Fibroblast of peridontal ligament (primary cell): ENCODE results near the gene C16orf78.
"Not testable (repeated sequence)": the region's sequence is repeated elsewhere in the genome, so short reads cannot be mapped to it uniquely, and the experiment has no call there.

Experiments used
- DNase-seq: peaks from one replicate; pipeline ENCODE4 v3.0.0-alpha.2; 2010; ENCODE audit errors: extremely low read depth

The C16orf78 gene

GRCh38 chr16:49349446-49350168 lies 24.0 kb upstream of the C16orf78 start:
- no peak for DNase-seq

DNA sequence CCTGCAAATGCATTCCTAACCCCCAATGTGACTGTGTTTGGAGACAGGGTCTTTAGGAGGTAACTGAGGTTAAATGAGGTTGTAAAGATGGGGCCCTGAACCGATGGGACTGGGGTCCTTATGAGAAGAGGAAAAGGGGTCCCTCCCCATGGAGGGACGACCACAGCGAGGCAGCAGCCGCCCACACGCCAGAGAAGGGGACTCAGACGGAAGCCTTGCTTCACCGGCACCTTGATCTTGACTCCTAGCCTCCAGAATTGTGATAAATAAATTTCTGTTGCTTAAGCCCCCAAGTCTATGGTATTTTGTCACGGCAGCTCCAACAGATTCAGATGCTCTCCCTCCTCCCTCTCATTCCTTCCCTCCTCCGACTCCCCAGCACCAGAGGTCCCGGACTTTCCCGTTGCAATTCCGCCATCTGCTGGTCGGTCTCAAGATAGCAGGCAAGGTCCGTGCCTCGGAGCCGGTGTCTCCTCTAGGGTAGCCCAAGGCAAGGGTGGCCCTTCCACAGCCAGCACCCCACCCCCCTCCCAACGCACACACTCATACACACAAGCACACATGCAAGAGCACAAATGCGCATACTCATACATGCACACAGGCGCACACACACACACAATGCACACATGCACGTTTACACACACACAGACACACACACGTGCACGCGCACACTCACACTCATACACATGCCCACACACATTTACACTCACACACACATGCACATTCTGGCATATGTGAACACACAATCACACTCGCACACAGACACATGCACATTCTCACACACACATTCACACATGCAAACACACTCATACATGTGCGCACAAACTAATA lies 23.1 kb upstream of the C16orf78 start:
- DNase-seq: peak; percentile 37

GRCh38 chr16:49351096-49351487 lies 22.5 kb upstream of the C16orf78 start:
- DNase-seq: no peak

- no peak for DNase-seq
Observed at GRCh38 chr16:49352892-49353291, 20.7 kb upstream of the C16orf78 start.

DNA sequence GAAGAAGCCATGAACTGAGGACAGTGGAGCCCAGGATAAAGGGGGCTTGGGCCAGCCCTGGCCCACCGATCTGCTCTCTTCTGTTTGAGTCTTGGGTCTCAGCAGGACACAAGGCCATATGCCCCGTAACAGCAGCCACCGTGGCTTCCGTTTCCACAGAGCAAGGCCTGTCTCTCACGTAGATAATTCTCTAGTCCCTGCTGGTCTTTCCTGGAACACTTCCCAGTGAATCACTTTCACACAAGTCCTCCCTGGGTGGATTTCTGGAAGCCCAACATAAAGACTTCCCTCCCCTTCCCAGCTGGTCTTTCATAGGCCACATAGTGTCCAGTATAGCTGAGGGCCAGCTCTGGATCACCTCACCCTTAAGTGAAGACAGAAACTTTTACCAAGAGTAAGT lies 19.9 kb upstream of the C16orf78 start:
- no peak for DNase-seq

DNA sequence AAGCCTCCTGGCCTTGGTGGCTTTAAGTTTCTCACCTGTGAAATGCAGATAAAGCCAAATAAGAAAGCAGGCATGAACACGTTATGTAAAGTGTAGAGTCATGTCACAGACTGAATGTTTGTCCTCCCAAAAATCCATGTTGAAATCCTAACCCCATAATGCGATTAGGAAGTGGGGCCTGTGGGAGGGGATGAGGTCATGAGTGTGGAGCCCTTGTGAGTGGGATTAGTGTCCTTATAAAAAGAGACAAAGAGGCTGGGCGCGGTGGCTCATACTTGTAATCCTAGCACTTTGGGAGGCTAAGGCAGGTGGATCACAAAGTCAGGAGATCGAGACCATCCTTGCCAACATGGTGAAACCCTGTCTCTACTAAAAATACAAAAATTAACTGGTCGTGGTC lies 19.5 kb upstream of the C16orf78 start:
- no peak for DNase-seq

DNA sequence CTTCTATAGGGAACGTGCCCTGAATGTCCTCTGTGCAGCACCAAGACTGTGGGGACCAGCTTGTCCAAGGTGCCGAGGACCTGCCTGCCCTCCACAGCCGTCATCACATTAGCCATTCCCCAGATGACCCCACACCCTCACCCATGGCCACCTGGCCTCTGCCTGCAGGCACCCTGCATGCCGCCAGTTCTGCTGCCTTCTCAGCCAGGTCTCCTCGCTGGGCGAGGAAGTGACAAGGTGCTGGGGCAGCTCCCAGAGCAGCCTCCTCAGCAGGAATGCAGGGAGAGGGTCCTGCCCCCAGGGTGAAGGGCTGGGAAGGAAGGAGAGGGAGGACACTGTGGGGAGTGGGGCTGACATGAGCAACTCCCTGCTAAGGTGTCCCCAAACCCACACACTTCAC lies 18.6 kb upstream of the C16orf78 start:
- DNase-seq: no peak

GRCh38 chr16:49355933-49356665 lies 17.5 kb upstream of the C16orf78 start:
- no peak for DNase-seq

DNA sequence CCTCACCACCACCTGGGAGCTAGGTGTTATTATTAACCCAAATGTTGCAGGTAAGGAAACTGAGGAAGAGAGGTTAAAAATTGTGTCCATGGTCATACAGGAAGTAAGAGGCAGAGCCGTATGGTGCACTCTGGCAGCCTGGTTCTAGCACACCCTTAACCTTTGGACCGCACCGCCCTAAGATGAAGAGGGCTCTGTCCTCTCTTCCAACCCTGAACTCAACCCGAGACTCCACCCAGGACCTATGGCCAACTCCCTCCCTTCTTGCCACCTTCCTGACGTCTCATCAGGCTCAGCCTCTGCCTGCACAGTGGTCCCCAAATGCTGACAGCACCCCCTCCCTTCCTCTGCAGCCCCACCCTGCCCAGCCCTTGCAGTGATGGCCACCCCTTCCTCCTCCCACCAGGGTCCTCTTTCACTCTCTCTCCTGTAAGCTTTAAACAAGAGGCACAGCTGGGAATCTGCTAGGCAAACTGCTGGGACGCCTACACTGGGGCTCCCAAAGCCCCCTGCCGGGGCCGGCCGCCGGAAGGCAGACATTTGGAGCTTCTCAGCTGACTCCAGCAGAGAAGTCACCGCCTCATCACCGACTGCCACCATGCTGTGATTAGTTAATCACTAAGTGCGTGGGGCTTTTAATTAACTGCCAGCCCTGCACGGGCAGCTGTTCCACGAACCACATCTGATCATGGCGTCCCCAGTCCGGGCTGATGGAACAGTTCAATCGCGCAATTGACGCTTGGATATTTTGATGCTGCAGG lies 16.7 kb upstream of the C16orf78 start:
- DNase-seq: no peak

GRCh38 chr16:49359591-49359990 lies 14.0 kb upstream of the C16orf78 start:
- DNase-seq: no peak

GRCh38 chr16:49361731-49362130 lies 11.9 kb upstream of the C16orf78 start:
- DNase-seq: not testable (repeated sequence)

GRCh38 chr16:49362230-49362629 lies 11.4 kb upstream of the C16orf78 start:
- DNase-seq: no peak

DNA sequence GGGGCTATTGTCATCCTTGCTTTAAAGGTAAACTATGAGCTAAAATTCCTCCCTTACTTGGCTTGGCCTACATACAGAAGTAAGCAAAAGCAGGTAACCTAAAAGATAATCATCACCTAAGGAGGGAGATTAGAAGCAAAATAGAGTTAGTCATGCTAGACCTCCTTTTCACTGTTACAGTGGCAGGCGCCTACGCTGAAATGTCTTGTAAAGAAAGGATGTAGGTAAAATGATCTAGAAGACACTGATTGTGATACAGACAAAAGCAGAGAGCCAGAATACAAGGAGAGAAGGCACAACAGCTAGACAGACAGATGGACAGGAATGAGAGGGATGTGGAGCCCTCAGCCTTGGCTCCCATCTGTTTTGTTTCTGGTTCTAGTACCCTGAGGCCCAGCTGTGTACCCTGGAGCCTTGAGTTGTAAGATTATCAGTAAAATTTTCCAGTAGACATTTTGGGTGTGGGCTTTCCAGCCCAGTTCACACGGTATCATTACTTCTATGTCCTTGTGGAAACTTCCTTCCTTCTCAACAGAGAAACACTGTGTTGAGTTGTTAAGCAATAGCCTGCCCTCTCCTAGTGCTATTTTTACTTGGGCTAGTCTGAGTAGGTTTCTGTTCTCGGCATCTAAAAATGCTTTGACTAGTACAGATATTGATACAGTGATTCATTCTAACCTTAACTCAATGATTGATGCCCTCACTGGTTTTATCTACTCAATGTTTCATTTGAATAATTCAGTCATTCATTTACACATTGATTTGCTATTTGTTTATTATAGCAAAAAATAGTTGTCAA lies 7.7 kb upstream of the C16orf78 start:
- no peak for DNase-seq

DNA sequence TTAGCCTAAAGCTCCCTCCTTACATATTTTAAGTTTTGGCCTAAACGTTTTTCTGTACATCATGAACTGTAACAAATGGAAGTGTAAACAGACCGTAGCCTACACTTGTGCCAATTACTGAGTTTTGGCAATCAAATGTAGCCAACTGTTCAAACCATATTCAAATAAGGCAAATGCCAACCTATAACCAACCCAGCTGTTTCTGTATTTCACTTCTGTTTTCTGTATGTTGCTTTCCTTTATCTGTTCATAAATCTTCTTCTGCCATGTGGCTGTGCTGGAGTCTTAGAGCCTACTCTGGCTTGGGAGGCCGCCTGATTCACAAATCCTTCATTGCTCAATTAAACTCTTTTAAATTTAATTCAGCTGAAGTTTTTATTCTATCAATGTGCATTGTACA lies 6.9 kb upstream of the C16orf78 start:
- DNase-seq: no peak

- DNase-seq: no peak
Observed at GRCh38 chr16:49369651-49370611, 3.7 kb upstream of the C16orf78 start.

- no peak for DNase-seq
Observed at GRCh38 chr16:49376206-49376605, 2.6 kb downstream of the C16orf78 start.

DNA sequence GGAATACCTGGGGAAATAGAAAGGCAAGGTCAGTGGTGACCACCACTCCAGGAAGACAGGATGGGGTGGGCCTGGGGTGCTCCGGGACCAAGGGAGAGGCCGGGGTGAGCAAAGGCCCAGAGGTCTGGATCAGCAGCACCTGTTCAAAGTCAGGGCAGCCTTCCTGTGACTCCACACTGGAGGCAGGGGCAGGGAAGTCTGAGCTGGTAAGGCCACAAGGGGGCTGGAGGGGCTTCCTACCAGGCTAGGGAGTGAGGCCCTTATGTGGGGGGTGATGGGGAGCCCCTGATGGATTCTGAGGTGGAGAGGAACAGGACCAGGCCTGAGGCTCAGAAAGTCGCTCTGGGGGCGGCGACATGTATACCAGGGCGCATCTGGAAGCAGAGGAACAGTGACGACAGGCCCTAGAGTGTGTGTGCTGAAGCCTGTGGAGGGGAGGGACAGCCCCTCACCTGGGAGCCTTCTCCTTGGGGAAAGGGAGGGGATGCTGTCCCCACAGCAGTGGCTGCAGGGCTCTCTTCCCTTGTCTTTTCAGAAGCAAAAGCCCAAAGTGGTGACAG lies 3.7 kb downstream of the C16orf78 start:
- DNase-seq: no peak

- no peak for DNase-seq
Observed at GRCh38 chr16:49378238-49378637, 4.6 kb downstream of the C16orf78 start.

DNA sequence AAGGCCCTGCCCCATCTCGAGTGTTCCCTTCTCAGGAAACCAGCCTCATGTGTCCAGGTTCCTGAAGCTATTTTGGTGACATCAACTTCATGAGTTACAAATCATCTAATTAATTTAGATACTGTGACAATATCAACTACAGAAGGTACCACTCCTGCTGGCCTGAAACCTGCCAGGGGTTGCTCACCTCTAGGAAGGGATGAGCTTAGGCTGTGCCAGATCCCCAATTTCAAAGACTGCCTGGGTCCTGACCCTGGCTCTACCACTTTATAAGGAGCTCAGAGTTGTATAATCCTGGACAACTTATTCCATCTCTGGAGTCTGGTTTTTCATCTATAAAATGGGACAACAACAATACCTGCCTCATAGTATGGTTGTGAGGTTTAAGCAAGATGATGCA lies 5.2 kb downstream of the C16orf78 start:
- DNase-seq: no peak

GRCh38 chr16:49382916-49383315 lies 9.3 kb downstream of the C16orf78 start:
- no peak for DNase-seq
